ENCODE measurements around the gene WDR93.

DNA sequence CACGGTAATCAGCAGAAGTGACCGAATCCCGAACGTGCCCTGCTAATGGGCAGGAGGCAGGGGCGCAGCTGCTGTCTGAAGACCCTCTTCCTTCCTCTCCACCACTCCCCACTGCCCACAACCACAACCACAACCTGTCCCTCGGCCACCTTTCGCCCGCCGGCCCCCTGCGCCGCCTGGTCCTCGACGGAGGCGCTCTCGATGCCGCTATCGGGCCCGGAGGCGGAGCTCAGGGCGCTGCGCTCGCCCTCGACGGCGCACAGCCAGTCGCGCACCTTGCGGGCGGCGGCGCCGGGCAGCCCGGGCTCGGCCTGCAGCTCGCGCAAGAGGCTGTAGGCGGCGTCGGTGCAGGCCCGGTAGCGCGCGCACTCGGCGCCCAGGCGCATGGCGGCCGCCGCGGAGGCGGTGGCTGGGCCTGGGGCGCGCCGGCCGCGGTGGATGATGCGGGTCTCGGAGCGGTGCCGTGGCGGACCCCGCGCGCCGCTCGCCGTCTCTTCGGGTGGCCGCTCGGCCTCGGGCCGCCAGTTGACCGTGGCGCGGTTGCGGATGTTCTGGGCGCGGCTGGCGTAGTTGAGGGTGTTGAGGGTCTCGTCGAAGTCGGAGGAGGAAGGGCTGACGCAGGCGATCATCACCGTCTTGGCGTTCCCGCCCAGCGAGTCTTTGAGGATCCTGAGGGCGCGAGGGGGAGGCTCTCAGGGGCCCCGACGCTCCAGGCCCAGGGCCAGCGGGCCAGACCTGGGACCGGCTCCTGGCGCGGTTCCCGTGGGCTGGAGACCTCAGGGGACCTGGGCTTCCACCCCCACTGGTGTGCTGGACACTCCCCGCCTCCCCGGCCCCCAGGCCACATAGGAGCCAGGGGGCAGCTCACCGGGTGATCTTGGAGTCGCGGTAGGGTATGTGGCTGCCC, 42.3 kb upstream of the WDR93 start:
- TF ChIP-seq POLR2A (IDR thresholded peaks at IDR 0.05; ENCODE audit: low read depth): no peak
- TF ChIP-seq, protein P1, sequence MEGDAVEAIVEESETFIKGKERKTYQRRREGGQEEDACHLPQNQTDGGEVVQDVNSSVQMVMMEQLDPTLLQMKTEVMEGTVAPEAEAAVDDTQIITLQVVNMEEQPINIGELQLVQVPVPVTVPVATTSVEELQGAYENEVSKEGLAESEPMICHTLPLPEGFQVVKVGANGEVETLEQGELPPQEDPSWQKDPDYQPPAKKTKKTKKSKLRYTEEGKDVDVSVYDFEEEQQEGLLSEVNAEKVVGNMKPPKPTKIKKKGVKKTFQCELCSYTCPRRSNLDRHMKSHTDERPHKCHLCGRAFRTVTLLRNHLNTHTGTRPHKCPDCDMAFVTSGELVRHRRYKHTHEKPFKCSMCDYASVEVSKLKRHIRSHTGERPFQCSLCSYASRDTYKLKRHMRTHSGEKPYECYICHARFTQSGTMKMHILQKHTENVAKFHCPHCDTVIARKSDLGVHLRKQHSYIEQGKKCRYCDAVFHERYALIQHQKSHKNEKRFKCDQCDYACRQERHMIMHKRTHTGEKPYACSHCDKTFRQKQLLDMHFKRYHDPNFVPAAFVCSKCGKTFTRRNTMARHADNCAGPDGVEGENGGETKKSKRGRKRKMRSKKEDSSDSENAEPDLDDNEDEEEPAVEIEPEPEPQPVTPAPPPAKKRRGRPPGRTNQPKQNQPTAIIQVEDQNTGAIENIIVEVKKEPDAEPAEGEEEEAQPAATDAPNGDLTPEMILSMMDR (IDR thresholded peaks at IDR 0.05): no peak

All from esophagus muscularis mucosa (tissue), 3 donors.